PC-9 (cell line): ENCODE results near the gene PEG3. TPM values are rescaled to one million over a fixed set of nuclear protein-coding genes. Genes with fewer than 3 reads are reported as not detected.

ENCODE experiments used
- BruUV-seq: library from RNA; stranded (reverse); fragments of 400-500 nt; replicated peaks from 2 replicates; lab custom pipeline; 2021; lab: Mats Ljungman, UMichigan
- CTCF ChIA-PET: fragments of 300-600 bp; sonication (Branson Sonifier 250); formaldehyde crosslinking; loops from one replicate; lab custom pipeline; 2022; ENCODE audit warnings: antibody characterized with exemption; lab: Charles Lee
- POLR2A ChIA-PET: fragments of 300-600 bp; sonication (Branson Sonifier 250); formaldehyde crosslinking; loops from one replicate; lab custom pipeline; 2022; ENCODE audit warnings: antibody characterized with exemption; ENCODE audit not compliant: unreplicated experiment; lab: Charles Lee
- DNase-seq, 2 experiments: peaks; one replicate each; pipeline versions ENCODE4 v3.0.0 to v3.0.0-alpha.2; 2015 to 2022; ENCODE audit warnings: mixed read lengths in 1 of 2
- H2AFZ ChIP-seq: fragments of 200-600 bp; sonication (generic); 2 replicates; pipeline ENCODE4 v1.8.1; 2017; ENCODE audit warnings: antibody characterized with exemption
- H3F3A ChIP-seq: fragments of 200-600 bp; sonication (generic); 2 replicates; pipeline ENCODE4 v1.8.1; 2017; ENCODE audit warnings: antibody characterized with exemption, mild to moderate bottlenecking, low read depth; ENCODE audit not compliant: insufficient read depth
- H3K27ac ChIP-seq: fragments of 200-600 bp; sonication (generic); 2 replicates; pipeline ENCODE4 v1.6.1; 2016; ENCODE audit warnings: mixed run types
- H3K27me3 ChIP-seq: fragments of 200-600 bp; sonication (generic); 2 replicates; pipeline ENCODE4 v1.6.1; 2016; ENCODE audit warnings: low read depth, mixed run types; ENCODE audit not compliant: insufficient read depth
- H3K36me3 ChIP-seq: fragments of 200-600 bp; sonication (generic); 2 replicates; pipeline ENCODE4 v1.6.1; 2016; ENCODE audit warnings: low read depth, mixed run types
- H3K4me1 ChIP-seq: fragments of 200-600 bp; sonication (generic); replicated peaks from 2 replicates; pipeline ENCODE4 v1.6.1; 2016; ENCODE audit warnings: mixed run types; ENCODE audit not compliant: insufficient read depth
- H3K4me2 ChIP-seq: fragments of 200-600 bp; sonication (generic); 2 replicates; pipeline ENCODE4 v1.6.1; 2017; ENCODE audit warnings: mixed run types
- H3K4me3 ChIP-seq: fragments of 200-600 bp; sonication (generic); 2 replicates; pipeline ENCODE4 v1.6.1; 2016; ENCODE audit warnings: mixed run types
- H3K79me2 ChIP-seq: fragments of 200-600 bp; sonication (generic); 2 replicates; pipeline ENCODE4 v1.6.1; 2017; ENCODE audit warnings: low read depth, mixed run types
- H3K9me2 ChIP-seq: fragments of 200-600 bp; sonication (generic); 2 replicates; pipeline ENCODE4 v1.8.1; 2017; ENCODE audit warnings: mild to moderate bottlenecking; ENCODE audit not compliant: insufficient read depth
- H3K9me3 ChIP-seq: fragments of 200-600 bp; sonication (generic); 2 replicates; pipeline ENCODE4 v1.8.1; 2016; ENCODE audit warnings: low read depth; ENCODE audit not compliant: insufficient read depth
- H4K20me1 ChIP-seq: fragments of 200-600 bp; sonication (generic); 2 replicates; pipeline ENCODE4 v1.8.1; 2017; ENCODE audit not compliant: insufficient read depth
- CTCF ChIP-seq: fragments of 200-600 bp; sonication (generic); conservative IDR thresholded peaks from 2 replicates; pipeline ENCODE4 v1.6.1; 2017; ENCODE audit warnings: mixed run types, antibody characterized with exemption, mild to moderate bottlenecking, moderate library complexity
- EZH2 ChIP-seq: fragments of 200-600 bp; sonication (generic); IDR thresholded peaks from 2 replicates; pipeline ENCODE4 v1.8.0; 2017; ENCODE audit warnings: antibody characterized with exemption, low read depth
- intact Hi-C: fragments of 100-400 bp; cut with micrococcal nuclease; formaldehyde crosslinking; loops from one replicate; pipeline ENCODE4 v1.10.0; 2022; ENCODE audit not compliant: unreplicated experiment
- total RNA-seq: library from RNA; stranded (reverse); gene quantifications from 2 replicates; pipeline ENCODE4 v1.2.3, GENCODE V29; 2021

Gene PEG3
- total RNA-seq, 1 experiment from 2014 or later = not detected

- POLR2A ChIA-PET = no interaction called here
These were observed 675 bp downstream of the PEG3 start for GRCh38 chr19:56839652-56840450.

GRCh38 chr19:56838909-56839651 lies 1.4 kb downstream of the PEG3 start:
- Histone ChIP-seq H3K9me2 (no peaks in the 10 kb centered on the region), H3K27ac (no peak overlapping the region), H2AFZ (no peak overlapping the region), H3F3A (no peaks in the 10 kb centered on the region), H3K36me3 (no peaks in the 10 kb centered on the region), H3K9me3 (peaks cover 5% of the 10 kb centered on the region; the same call in 1 of the 2 replicates), H3K4me2 (no peak overlapping the region), H3K4me3 (no peak overlapping the region), H3K4me1 (no peaks in the 10 kb centered on the region), H3K27me3 (no peaks in the 10 kb centered on the region), H4K20me1 (no peaks in the 10 kb centered on the region), H3K79me2 (no peaks in the 10 kb centered on the region)
- no TSS peak for BruUV-seq
- TF ChIP-seq CTCF = no peak
- no peak for TF ChIP-seq EZH2
- POLR2A ChIA-PET = no interaction called here
- DNase-seq = no peak
- CTCF ChIA-PET = no interaction called here
- intact Hi-C loops = no loop called here

More at GRCh38 chr19:56839652-56840450, 675 bp downstream of the PEG3 start:
- no peaks in the 10 kb centered on the region for H3K79me2 ChIP-seq
- H3K4me2 ChIP-seq = no peak overlapping the region
- no peaks in the 10 kb centered on the region for H3K27me3 ChIP-seq
- intact Hi-C loops = no loop called here
- CTCF ChIA-PET = no interaction called here
- TF ChIP-seq EZH2 (no peak), CTCF (no peak)
- no peak overlapping the region for H3K4me3 ChIP-seq
- no TSS peak for BruUV-seq
- H4K20me1 ChIP-seq = no peaks in the 10 kb centered on the region
- no peaks in the 10 kb centered on the region for H3K9me2 ChIP-seq
- no peaks in the 10 kb centered on the region for H3F3A ChIP-seq
- no peaks in the 10 kb centered on the region for H3K4me1 ChIP-seq
- H3K9me3 ChIP-seq = peaks cover 5% of the 10 kb centered on the region; the same call in 1 of the 2 replicates
- no peaks in the 10 kb centered on the region for H3K36me3 ChIP-seq
- no peak overlapping the region for H3K27ac ChIP-seq
- H2AFZ ChIP-seq = no peak overlapping the region
- no peak for DNase-seq

- H4K20me1 ChIP-seq = no peaks in the 10 kb centered on the region
- POLR2A ChIA-PET = no interaction called here
- BruUV-seq = no TSS peak
- H3K9me3 ChIP-seq = peaks cover 5% of the 10 kb centered on the region; the same call in 1 of the 2 replicates
- H3K4me2 ChIP-seq = no peak overlapping the region
- no peaks in the 10 kb centered on the region for H3K36me3 ChIP-seq
- no peaks in the 10 kb centered on the region for H3K27me3 ChIP-seq
- intact Hi-C loops = no loop called here
- H3K79me2 ChIP-seq = no peaks in the 10 kb centered on the region
- CTCF ChIA-PET = no interaction called here
- H3F3A ChIP-seq = no peaks in the 10 kb centered on the region
- no peak overlapping the region for H2AFZ ChIP-seq
- no peak overlapping the region for H3K4me3 ChIP-seq
- no peak for DNase-seq
- H3K4me1 ChIP-seq = no peaks in the 10 kb centered on the region
- H3K9me2 ChIP-seq = no peaks in the 10 kb centered on the region
- no peak for TF ChIP-seq EZH2
- no peak for TF ChIP-seq CTCF
- no peak overlapping the region for H3K27ac ChIP-seq
These were observed 2.3 kb downstream of the PEG3 start for GRCh38 chr19:56838024-56838908.
